Lower lobe of right lung (tissue), 2 donors: Measurements from ENCODE around the gene PDE4B. TPM values are rescaled to one million over a fixed set of nuclear protein-coding genes. Genes with fewer than 3 reads are reported as not detected.
"Not testable (repeated sequence)": the region's sequence is repeated elsewhere in the genome, so short reads cannot be mapped to it uniquely, and the experiment has no call there.

Source experiments
- ATAC-seq, 2 donors: fragments of 200-7000 bp; cut with Tn5 transposase; one replicate each; pipeline ENCODE4 v1.9.1; 2020 to 2022; ENCODE audit warnings: mild to moderate bottlenecking in 2 of 2, moderate library complexity in 2 of 2
- DNase-seq: peaks from one replicate; pipeline ENCODE4 v3.0.0-alpha.2; 2020
- H3K27ac ChIP-seq: fragments of 200-600 bp; one replicate; pipeline ENCODE4 v1.8.0; 2022
- H3K27me3 ChIP-seq: fragments of 200-600 bp; one replicate; pipeline ENCODE4 v1.8.0; 2022; ENCODE audit warnings: low read depth
- H3K36me3 ChIP-seq: fragments of 200-600 bp; one replicate; pipeline ENCODE4 v1.8.0; 2022; ENCODE audit warnings: mild to moderate bottlenecking
- H3K4me1 ChIP-seq: fragments of 200-600 bp; one replicate; pipeline ENCODE4 v1.8.0; 2022
- H3K4me3 ChIP-seq: fragments of 200-600 bp; one replicate; pipeline ENCODE4 v1.8.0; 2022; ENCODE audit warnings: mild to moderate bottlenecking
- H3K9me3 ChIP-seq: fragments of 200-600 bp; one replicate; pipeline ENCODE4 v1.8.0; 2022
- CTCF ChIP-seq: fragments of 200-600 bp; IDR thresholded peaks from one replicate; pipeline ENCODE4 v1.8.0; 2022; ENCODE audit warnings: antibody characterized with exemption, mild to moderate bottlenecking
- intact Hi-C: fragments of 100-400 bp; cut with DNase I; formaldehyde crosslinking; loops from one replicate; pipeline ENCODE4 v1.11.0; 2022
- total RNA-seq: library from RNA; stranded (reverse); fragmentation: NEBNext Ultra II Directional; extraction: Animal tissue kit (Norgen Biotek cat#: 25700); gene quantifications from one replicate; pipeline ENCODE4 v1.2.1, GENCODE V29; 2021
- donor health status: DM: no; HTN: yes; CAD: no; lungs with severe emphysema.

Gene PDE4B
- total RNA-seq, 1 donor from 2014 or later = 26.9 TPM

GRCh38 chr1:66401244-66401643 lies 608.5 kb downstream of the PDE4B start:
- no peaks in the 10 kb centered on the region for H3K27me3 ChIP-seq
- peaks cover 17% of the 10 kb centered on the region for H3K4me1 ChIP-seq
- intact Hi-C loops = no loop called here
- H3K36me3 ChIP-seq = no peaks in the 10 kb centered on the region
- H3K4me3 ChIP-seq = no peak overlapping the region
- no peak for ATAC-seq
- no peak overlapping the region for H3K27ac ChIP-seq
- no peak for TF ChIP-seq CTCF
- DNase-seq = no peak
- H3K9me3 ChIP-seq = no peaks in the 10 kb centered on the region

GRCh38 chr1:66402194-66402593 lies 609.5 kb downstream of the PDE4B start:
- ATAC-seq = peak; percentile 60 to 84
- intact Hi-C loops = no loop called here
- Histone ChIP-seq H3K4me3 (no peak overlapping the region), H3K4me1 (peaks cover 11% of the 10 kb centered on the region), H3K27ac (no peak overlapping the region), H3K9me3 (no peaks in the 10 kb centered on the region), H3K27me3 (no peaks in the 10 kb centered on the region), H3K36me3 (no peaks in the 10 kb centered on the region)
- DNase-seq = peak; percentile 46
- TF ChIP-seq CTCF = no peak

GRCh38 chr1:66403007-66403731 lies 610.5 kb downstream of the PDE4B start:
- Histone ChIP-seq H3K27me3 (no peaks in the 10 kb centered on the region), H3K9me3 (no peaks in the 10 kb centered on the region), H3K27ac (no peak overlapping the region), H3K4me3 (no peak overlapping the region), H3K36me3 (no peaks in the 10 kb centered on the region), H3K4me1 (peaks cover 11% of the 10 kb centered on the region)
- ATAC-seq = no peak
- intact Hi-C loops = no loop called here
- TF ChIP-seq CTCF = no peak
- no peak for DNase-seq

GRCh38 chr1:66405061-66405460 lies 612.4 kb downstream of the PDE4B start:
- ATAC-seq = no peak
- intact Hi-C loops = no loop called here

GRCh38 chr1:66411449-66411848 lies 618.8 kb downstream of the PDE4B start:
- H3K36me3 ChIP-seq, H3K27me3 ChIP-seq, ATAC-seq, H3K4me3 ChIP-seq, DNase-seq, H3K9me3 ChIP-seq, H3K27ac ChIP-seq, intact Hi-C loops: not testable (repeated sequence)
- peaks cover 22% of the 10 kb centered on the region for H3K4me1 ChIP-seq

More at GRCh38 chr1:66405061-66405460, 612.4 kb downstream of the PDE4B start:
- Histone ChIP-seq H3K36me3 (no peaks in the 10 kb centered on the region), H3K27me3 (no peaks in the 10 kb centered on the region), H3K4me1 (peaks cover 11% of the 10 kb centered on the region), H3K4me3 (no peak overlapping the region), H3K27ac (no peak overlapping the region), H3K9me3 (no peaks in the 10 kb centered on the region)
- DNase-seq = no peak
- TF ChIP-seq CTCF = no peak

- ATAC-seq (peak in 1 of 2 donors; percentile 24), DNase-seq (no peak)
- H3K27me3 ChIP-seq = no peaks in the 10 kb centered on the region
- H3K36me3 ChIP-seq = no peaks in the 10 kb centered on the region
- intact Hi-C loops = no loop called here
- no peak overlapping the region for H3K4me3 ChIP-seq
- H3K4me1 ChIP-seq = peaks cover 22% of the 10 kb centered on the region
- peaks cover 3% of the 10 kb centered on the region for H3K9me3 ChIP-seq
- no peak overlapping the region for H3K27ac ChIP-seq
- TF ChIP-seq CTCF = no peak
These were observed 620.0 kb downstream of the PDE4B start for GRCh38 chr1:66412704-66413103.
